NCI-H510A treated with DMSO at 0.1 percent for 48 hours (cell line): ENCODE results near the gene METTL14.
"Not testable (repeated sequence)": the region's sequence is repeated elsewhere in the genome, so short reads cannot be mapped to it uniquely, and the experiment has no call there.

Experiments
- DNase-seq: peaks from one replicate; lab custom pipeline; 2025; lab: John Stamatoyannopoulos, UW

The METTL14 gene

DNA sequence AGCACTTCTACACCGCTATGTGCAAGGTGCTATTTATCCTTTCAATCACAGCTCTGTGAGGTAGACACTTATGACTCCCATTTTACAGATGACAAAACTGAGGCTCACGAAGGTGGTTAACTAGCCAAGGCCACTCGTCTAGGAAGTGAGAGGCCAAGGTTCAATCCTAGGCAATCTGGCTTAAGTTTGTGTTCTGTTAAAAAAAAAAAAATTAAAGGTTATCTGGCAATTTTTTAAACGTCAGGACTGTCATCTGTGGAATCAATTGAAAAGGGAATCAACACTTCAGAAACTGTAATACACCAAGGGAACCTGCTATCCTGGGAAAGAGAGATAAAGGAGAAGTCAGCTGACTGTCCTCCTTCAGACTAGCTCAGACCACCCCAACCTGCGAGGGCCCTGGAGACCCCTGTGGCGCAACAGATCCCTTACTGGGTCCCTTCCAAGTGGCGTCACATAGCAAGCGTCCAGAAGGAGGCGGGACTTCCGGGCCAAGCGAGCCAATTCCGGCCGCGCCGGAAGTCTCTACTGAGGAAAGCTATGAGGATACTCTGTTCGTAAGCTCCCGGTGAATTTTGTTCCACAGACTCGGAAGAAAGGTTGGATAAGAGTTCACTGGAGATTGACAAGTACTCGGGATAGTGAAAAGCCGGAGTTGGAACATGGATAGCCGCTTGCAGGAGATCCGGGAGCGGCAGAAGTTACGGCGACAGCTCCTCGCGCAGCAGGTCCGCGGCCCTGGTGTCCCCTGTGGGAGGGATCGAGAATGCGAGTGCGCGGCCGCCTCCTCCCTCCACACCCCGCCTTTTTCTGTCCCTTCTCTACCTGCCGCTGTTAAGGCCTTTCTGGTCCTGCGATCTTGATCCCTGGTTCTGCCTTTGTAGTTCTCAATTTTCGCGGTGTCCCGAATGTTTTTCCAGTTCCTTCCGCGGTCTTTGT is at the start of gene METTL14:
Gene METTL14 (plus strand): TSS at position 520 of the 939 bp plus-strand sequence. CDS start 143 bp downstream, at position 663.
- DNase-seq: peak; percentile 73

DNA sequence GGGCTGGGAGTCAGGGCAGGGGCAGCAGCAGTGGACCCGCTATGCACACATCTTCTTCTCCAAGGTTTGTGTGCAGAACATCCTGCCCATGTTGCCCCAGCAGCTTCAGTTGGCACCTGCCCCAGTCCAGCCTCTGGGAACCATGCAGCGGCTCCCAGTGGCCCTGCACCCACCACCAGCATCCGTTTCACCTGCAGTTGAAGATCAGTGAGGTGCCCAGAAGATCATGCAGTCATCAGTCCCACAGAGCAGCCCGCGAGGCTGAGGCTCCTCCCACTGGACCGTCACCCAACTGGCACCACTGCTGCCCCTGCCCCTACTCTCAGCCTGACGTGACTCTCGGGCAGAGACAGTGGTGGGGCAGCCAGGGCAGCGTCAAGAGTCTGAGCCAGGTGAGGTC is 49.1 kb upstream of the METTL14 start:
- not testable (repeated sequence) for DNase-seq

DNA sequence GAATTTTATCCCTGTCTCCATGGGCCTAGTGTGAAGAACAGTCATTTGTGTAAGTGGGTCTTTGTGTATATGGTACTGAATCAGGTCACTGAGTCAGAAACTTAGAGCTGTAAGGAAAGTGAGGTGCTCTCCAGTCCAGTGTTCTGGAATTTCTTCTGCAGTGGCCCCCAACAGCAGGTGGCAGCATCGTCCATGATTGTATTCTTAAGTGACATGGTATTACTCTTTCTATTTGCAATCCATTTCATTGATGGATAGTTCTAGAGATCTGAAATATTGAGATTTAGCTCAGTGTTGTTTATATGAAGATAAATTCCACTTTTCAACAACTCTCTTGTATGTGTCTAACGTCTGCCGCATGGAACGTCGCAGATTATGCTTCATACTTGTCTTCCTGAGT is 20.5 kb upstream of the METTL14 start:
- not testable (repeated sequence) for DNase-seq

DNA sequence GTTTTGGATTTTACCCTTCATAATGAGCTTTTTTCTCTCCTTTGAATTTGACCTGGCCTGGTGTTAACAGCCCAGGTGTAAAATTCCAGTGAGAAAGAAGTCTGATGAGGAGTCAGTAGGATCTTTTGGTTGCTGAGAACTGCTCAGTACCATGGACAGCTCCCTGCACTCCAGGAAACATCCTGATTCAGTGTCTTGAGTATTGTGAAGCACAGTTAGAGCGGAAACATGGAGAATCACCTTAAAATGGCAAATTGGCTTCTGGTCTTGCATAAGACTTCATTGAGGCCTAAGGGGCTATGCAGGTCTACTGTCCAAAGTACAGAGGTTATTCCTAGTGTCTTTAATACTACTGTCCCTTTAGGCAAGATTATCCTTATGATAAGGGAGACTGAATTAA is 16.0 kb upstream of the METTL14 start:
- DNase-seq: not testable (repeated sequence)

DNA sequence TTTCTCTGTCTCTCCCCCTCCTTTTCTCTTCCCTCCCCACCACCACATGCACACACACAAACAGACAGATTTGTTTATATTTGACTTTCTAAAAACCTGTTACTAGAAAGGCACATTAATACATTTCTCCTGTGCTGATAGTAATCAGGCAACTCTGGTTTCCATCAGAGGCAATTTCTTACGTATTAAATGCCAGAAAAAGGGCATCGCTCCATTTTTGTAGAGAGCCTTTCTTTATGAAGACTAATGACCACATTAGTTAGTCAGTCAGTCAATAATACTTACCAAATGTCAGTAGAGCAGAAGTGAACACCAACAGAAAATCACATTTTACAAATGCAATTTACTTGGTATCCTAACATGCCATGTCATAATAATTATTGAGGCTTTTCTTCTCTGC is 14.2 kb upstream of the METTL14 start:
- DNase-seq: not testable (repeated sequence)

DNA sequence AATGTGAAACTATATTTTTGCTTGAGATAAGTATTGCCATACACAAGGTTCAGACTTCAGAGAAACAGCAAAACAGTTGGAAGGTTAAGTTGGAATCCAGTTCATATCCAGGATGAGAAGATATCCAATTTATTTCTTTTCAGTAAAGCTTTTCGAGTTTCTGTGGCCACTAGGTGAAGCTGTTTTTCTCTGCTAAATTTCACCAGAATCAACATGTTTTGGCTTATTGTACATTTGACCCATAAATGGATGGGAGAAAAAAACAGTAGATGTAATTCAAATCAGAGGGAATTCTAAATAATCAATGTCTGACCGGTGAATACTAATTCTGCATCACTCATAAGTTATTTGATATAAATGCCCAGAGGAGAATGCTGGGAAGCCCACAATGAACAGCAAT is 9.1 kb upstream of the METTL14 start:
- no peak for DNase-seq

DNA sequence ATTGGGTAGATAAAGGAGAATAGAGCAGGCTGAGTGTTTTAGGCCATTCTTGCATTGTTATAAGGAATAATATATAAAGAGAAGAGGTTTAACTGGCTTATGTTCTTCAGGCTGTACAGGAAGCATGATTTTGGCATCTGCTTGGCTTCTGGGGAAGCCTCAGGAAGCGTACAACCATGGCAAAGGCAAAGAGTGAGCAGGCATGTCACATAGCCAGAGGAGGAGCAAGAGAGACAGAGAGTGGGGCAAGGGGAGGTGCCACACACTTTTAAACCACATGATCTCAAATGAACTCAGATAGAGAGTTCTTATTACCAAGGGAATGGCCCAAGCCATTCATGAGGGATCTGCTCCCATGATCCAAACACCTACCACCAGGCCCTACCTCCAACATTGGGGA is 4.4 kb upstream of the METTL14 start:
- no peak for DNase-seq

DNA sequence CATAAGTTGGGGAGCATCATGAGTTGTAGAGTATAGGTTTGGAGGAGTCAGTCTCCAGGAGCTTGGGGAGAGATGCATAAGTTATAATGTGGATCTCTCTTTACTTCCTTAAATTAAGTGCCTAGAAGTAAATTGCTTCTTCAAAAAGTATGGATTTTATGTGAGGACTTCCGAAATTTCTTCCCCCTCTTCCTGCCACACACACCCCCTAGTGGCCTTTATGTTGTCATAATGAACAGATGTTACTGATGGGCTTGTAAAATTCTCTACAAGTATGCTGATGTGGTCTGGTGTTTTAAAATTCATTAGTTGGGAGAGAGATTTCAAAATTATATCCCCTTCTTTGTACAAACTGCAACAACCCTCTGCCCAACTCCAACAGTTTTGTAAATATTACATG is 2.3 kb upstream of the METTL14 start:
- no peak for DNase-seq

DNA sequence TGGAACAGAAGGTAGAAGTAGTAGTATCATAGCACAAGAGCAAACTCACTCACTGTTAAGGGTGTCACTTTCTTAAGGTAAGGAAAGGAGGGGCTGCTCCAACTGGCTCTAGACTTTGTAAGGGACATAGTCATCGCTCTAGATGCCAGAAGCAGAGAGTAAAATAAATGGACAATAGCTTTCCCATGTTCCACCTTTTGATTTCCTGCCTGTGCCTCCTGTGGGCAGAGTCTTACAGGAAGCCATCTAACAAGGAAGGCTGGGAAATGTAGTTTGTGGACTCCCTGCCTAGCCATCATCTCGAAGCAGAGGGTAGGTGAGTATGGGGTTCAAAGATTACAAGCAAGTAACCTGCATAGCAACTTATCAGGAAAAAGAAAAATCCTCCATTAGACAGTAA is 1.7 kb upstream of the METTL14 start:
- DNase-seq: no peak

DNA sequence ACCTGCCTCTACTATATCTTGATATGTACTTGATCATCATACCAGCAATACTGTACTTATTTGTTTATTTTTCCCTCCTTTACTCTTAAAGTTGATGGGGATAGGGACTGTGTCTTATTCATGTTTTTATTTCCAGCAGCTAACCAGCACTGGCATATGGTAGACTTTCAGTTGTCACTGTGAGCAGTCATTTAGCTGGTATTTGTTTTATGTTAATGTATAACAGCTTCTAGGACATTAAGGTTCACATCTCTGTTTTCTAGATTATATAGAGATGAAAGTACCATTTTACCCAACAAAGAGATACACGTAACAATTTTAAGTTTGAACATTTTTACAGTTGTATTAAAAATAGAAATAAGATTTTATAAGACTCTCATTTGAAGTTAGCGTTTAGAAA is 17.9 kb downstream of the METTL14 start:
- no peak for DNase-seq

DNA sequence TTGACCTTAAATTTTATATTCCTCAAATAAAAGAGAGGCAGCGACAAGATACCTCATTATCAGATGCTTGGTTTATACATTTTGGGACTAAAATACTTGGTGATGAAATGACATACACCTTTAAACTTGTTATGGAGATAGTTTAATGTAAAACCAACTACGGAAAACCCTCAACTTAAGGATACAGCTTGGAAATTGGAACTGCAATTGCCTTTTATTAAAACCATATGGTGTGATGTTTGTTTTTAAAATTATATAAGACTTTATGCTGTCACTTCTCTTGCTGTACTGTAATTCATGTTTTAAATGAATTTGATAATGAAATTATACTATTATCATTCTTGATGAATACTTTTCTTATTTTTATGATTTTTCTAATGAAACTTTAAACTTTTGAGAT is 25.9 kb downstream of the METTL14 start:
- no peak for DNase-seq

DNA sequence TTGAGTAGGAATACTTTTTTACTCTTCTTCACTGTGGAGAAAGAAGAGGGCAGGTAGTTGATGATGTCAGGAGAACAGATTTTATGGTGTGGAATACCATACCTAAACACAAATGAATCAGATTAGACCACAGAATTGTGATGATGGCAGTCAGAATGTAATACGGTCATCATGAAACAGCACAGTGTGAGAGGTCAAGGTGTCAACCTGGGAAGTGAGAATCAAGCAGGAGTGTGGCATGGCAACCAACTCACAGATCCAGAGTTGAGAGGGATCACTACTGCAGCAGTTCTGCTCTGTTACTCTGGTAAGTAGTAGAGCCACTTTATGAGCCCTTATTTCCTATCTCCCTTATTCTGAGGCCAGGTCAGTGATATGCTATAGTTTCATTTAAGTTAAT is 27.7 kb downstream of the METTL14 start:
- DNase-seq: no peak

DNA sequence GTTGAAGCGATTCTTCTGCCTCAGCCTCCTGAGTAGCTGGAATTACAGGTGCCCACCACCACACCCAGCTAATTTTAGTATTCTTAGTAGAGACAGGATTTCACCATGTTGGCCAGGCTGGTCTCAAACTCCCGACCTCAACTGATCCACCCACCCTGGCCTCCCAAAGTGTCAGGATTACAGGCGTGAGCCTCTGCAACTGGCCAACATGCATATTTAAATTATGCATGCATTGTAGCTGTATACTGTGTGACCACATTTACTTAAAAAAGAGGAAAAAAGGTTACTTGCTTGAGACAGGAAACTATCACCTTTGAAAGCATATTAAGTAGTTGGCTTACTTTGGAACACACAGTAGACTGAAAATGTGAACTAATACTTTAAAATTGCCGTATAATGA is 29.5 kb downstream of the METTL14 start:
- DNase-seq: no peak

DNA sequence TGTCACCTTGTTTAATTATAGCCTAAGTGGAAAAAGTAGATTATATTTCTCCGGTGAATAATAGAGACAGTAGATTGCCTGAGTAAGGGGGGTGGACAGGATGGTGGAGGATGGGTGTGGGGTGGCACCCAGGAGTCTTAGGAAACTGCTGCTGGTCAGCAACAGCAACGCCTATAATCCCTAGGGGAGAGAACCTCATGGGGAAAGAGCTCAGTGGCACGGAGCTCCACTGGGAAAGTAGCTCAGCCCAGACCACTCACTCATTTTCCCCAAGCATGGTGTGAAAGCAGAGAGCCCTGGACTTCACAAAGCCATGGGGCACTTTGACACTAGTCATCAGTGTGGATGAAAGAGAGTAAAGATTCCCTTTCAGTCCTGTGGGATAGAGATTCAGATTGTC is 31.1 kb downstream of the METTL14 start:
- DNase-seq: no peak

DNA sequence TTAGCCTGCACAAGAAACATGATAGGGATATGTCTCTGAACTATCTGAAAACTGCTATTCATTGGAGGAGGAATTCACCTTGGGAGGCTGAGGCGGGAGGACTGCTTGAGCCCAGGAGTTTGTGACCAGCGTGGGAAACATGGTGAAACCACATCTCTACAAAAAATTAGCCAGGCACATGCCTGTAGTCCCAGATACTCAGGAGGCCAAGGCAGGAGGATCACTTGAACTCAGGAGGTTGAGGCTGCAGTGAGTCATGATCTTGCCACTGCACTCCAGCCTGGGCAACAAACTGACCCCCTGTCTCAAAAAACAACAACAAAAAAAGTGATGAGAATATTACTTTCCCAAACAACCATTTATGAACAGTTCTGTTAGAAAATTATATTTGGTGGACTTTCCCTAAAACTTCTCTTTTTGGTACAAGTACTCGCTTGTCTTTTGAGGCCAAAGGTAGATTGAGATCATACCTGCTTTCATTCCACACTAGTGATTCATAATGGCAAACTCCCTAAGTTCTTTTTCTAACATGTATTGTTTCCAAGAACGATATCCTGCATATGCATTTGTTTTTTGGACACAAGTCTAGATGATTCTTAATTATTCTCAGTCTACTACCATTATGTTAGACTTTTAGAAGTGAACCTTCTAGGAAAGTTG is 33.4 kb downstream of the METTL14 start:
- no peak for DNase-seq

DNA sequence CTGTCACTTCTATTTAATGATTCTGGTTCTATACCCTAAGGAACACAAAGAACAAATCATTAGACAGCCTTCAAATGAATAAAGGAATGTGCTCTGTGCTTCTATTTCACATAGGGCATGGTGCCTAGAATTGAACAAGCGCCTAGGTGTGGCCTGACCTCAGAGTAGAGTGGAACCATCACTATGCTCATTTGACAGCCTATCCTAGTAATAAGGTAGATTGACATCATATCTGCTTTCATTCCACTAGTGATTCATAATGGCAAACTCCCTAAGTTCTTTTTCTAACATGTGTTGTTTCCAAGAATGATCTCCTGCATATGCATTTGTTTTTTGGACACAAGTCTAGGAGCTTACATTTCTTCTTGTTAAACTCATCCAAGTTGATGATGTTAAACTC is 36.6 kb downstream of the METTL14 start:
- no peak for DNase-seq

DNA sequence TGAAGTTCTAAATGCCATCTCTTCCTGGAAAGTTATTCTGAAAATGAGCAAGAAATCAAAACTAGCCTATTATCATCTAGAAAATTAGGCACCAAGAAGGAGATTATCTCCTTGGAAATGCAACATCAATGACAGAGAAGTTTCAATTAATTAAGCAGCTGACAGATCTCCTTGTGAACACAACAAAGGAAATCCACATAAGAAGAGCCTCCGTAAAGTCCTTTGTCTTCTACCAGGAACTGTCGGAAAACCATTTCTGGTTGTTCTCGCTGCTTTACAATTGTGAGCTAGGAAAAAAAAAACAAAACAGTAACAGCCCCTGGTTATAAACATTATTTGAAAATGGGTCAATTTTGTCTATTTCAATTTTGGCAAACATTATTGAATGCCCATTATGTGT is 38.2 kb downstream of the METTL14 start:
- no peak for DNase-seq

DNA sequence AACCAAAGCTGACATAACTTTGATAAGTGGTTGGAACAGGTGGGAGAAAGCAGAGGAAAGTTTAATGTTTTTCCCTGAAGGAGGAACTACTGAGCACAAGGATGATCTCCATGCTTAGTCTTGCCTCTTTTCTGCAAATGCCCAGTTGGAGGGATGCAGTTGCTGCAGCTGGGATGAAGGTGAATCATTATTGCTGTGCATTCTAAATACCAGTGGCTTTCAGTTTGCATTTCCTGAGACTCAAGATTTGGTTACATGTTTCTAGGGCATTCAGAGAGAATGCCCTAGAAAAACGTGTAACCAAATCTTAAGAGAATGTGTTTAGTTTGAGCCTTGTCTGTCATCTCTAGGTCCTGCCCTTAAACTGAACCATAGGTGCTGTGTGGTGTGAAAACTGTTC is 42.2 kb downstream of the METTL14 start:
- no peak for DNase-seq

DNA sequence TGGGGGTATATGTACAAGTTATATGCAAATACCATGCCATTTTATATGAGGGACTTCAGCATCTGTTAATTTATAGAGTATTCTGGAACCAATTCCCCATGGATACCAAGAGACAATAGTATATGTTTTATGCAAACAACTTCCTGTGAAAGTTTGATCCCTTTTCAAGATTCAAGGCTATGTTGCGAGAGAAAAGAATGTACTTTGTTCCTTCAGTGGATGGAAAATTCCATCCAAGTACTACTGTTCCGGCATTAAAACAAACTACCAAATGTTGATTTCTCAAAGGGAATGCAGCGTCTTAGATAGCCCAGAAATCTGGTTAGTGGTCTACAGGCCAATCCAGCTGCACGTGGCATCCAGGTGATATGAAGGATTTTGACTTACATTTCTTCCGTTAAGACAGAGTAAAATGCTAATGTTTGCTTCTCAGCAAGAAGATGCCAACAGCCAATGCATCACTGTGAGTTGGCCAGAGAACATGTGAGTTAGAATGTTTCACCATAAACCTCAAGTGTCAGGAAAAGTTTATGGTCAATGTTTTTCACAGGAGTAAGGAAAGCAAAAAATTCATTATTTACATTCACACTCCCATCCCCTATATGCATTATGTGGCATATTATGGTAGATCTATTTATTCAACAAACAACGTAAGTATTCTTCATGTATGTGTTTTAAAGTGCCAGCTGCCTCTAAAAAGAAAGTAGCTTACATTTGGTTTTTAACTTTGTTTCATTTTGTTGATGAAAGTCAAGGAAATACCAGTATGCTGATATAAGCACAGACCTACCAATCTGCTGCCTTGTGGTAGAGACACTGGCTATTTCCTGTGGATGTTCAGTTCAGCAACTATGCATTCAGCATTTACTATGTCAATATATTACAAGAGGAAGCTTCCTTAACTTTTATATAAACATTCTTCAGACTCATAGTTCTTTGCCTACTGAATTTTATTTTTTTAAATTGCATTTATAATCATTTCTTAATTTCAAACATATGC is 44.4 kb downstream of the METTL14 start:
- no peak for DNase-seq

DNA sequence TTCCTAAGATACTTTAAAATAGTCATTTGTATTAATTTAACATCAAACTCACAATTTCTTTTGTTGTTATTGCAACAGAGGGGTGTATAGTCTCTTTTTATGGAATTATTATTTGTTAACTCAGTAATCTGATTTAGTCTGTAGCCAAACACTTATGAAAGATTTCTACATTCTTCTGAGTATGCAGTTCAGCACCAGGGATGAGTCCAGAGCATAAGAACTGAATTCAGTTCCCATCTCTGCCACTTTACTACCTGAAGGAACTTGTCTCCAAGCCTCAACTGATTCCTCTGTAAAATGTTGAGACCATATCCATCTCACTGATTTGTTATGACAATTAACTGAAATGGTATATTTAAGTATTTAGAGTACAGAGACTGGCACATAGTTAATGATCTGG is 45.5 kb downstream of the METTL14 start:
- no peak for DNase-seq

DNA sequence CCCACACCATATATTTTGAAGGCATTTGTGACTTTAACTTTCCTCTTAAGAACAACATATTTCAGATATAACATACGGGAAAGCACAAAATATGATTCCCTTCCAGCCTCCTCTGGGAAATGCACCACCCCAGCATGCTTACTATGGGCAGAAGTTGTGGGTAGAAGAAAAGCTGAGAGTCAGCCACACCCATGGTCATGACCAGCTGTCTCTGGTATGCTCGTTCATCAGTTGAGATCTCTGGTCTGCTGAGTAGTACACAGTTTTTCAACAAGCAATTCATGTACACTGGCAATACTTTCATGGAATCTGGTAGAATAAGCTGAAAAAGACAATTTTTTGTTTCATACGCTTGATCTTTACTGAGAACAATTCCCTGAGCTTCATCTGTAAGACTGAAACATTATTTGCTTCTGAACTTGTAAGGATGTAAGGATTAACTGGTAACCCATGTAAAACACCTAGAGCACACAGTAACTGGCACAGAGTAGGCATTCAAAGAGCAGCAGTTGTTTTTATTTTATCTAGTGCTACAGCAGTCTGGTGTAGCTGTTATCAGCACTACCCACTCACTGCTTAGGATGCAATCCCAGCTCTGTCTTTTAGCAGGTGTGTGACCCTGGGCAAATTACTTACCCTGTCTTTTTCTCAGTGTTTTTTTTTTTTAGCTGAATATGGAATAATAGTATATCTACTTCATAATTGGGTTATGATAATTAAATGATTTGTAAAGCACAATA is 47.6 kb downstream of the METTL14 start:
- DNase-seq: no peak
